ENCODE measurements around the gene AQP1. TPM values are rescaled to one million over a fixed set of nuclear protein-coding genes. Genes with fewer than 3 reads are reported as not detected.

Gene AQP1
- total and polyA plus RNA-seq, 2 of the 8 experiments (the other 6 are each of a cell fraction or from before 2014, with no cell fraction given) = 0.18 to 0.19 TPM

DNA sequence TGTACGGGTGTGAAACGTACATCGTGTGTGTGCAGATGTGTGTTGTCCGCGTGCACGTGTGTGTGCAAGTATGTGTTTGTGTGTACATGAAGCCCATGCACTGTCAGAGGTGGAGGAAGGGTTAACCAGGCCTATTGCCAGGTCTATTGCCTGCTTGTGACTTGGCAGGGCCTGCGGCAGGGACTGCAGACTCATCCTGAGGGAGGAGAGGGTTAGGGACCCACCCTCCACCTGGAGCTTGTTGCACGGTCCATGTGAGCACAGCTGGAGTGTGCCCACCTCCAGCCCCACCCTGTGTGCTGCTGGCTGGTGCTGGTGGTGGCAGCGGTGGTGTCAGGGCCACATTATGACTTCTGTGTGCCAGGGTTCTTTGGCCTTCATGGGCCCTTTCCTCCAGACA, 7.1 kb upstream of the AQP1 start:
- no peak overlapping the region for H2BK20ac ChIP-seq (ENCODE audit: low read length)
- no peaks in the 10 kb centered on the region for H3K9me3 ChIP-seq (ENCODE audit: insufficient read depth in 2 of 2, low read depth in 1 of 2, low read length in 1 of 2)
- no peaks in the 10 kb centered on the region for H3K4me1 ChIP-seq (replicated peaks in 1 of 4; ENCODE audit: control insufficient read depth in 3 of 4, insufficient read depth in 4 of 4, low read length in 3 of 4)
- peaks cover 0 to 3% of the 10 kb centered on the region in 2 experiments for H4K20me1 ChIP-seq (replicated peaks in 1 of 2; ENCODE audit: control insufficient read depth in 1 of 2, insufficient read depth in 2 of 2, low read length in 2 of 2)
- no peak overlapping the region for H3K4me2 ChIP-seq (ENCODE audit: insufficient read depth in 1 of 2, low read depth in 2 of 2, low read length in 2 of 2)
- DNase-seq (ENCODE audit: low read depth in 1 of 2, low spot score in 2 of 2) (no peak), FAIRE-seq (no peak)
- no peak overlapping the region for H2AFZ ChIP-seq (ENCODE audit: low read length)
- H2AK5ac ChIP-seq (ENCODE audit: low read depth, low read length) = no peak overlapping the region
- H3K79me1 ChIP-seq (ENCODE audit: low read depth, low read length) = no peaks in the 10 kb centered on the region
- H3K27me3 ChIP-seq (replicated peaks in 1 of 4; ENCODE audit: control insufficient read depth in 3 of 4, extremely low read depth in 1 of 4, insufficient read depth in 3 of 4, low read length in 3 of 4) = peaks cover 0 to 2% (median 0%) of the 10 kb centered on the region in 4 experiments; a peak in 1 of 7 replicates
- H3K4ac ChIP-seq (replicated peaks; ENCODE audit: insufficient read length, low read depth, low read length) = no peak overlapping the region
- no peak overlapping the region for H3K4me3 ChIP-seq (ENCODE audit: extremely low read depth in 1 of 4, insufficient read depth in 2 of 4, low read depth in 3 of 4, low read length in 4 of 4)
- no peak overlapping the region for H4K8ac ChIP-seq (ENCODE audit: extremely low read depth, insufficient read depth, low read length)
- no peaks in the 10 kb centered on the region for H3K23me2 ChIP-seq (ENCODE audit: low read depth, low read length)
- H3K23ac ChIP-seq (ENCODE audit: insufficient read length) = no peak overlapping the region
- no peak overlapping the region for H4K5ac ChIP-seq (ENCODE audit: insufficient read length, low read depth, low read length)
- no peak overlapping the region for H2BK120ac ChIP-seq (replicated peaks; ENCODE audit: low read depth, low read length)
- WGBS, 2 experiments (ENCODE audit: extremely low coverage in 1 of 2, insufficient coverage in 1 of 2, insufficient read length in 1 of 2, insufficient replicate concordance in 2 of 2, low coverage in 1 of 2, low lambda C conversion rate in 2 of 2, missing lambda C conversion rate in 1 of 2) = 93% methylated on average over 9 of the region's 9 CpGs; no CpG with 5 or more reads in 1 of the 2 experiments
- no peak overlapping the region for H4K91ac ChIP-seq (replicated peaks; ENCODE audit: insufficient read length, low read length)
- H3K18ac ChIP-seq (ENCODE audit: extremely low read depth, low read length) = no peak overlapping the region
- no peak overlapping the region for H3K9ac ChIP-seq (replicated peaks in 1 of 4; ENCODE audit: extremely low read depth in 1 of 4, low read depth in 3 of 4, low read length in 3 of 4)
- H2BK12ac ChIP-seq (ENCODE audit: low read depth, low read length) = no peak overlapping the region
- no peak overlapping the region for H2BK15ac ChIP-seq (ENCODE audit: low read length)
- no peaks in the 10 kb centered on the region for H3K79me2 ChIP-seq (ENCODE audit: control insufficient read depth in 1 of 2, insufficient read depth in 2 of 2, low read length in 2 of 2)
- ChIA-PET CTCF (ENCODE audit: partially characterized antibody) (interaction anchor here (0.8 to 2.0 kb wide), 3 partner anchors 101 to 173 kb away, joined by 3 to 4 read pairs (median 3); no protein-coding TSS in a partner anchor), POLR2A (ENCODE audit: partially characterized antibody) (no interaction called here)
- H3K36me3 ChIP-seq (ENCODE audit: control insufficient read depth in 2 of 4, insufficient read depth in 4 of 4, low read length in 3 of 4) = no peaks in the 10 kb centered on the region
- no peak overlapping the region for H3K27ac ChIP-seq (ENCODE audit: low read depth, low read length)
- no peak overlapping the region for H2BK5ac ChIP-seq (ENCODE audit: low read depth, low read length)
- H3K56ac ChIP-seq (replicated peaks; ENCODE audit: insufficient read length, low read depth, low read length) = no peak overlapping the region
- no peak overlapping the region for H3K14ac ChIP-seq (ENCODE audit: insufficient read length)
- TF ChIP-seq CBX5 (IDR thresholded peaks at IDR 0.05; ENCODE audit: low read depth, low read length) (no peak), BCL11A (IDR thresholded peaks at IDR 0.05; ENCODE audit: low read depth in 2 of 2, low read length in 2 of 2) (no peak), SP2 (IDR thresholded peaks at IDR 0.05; ENCODE audit: low read length) (no peak)
